A549 (cell line): ENCODE data around the gene ABCB8. TPM values are rescaled to one million over a fixed set of nuclear protein-coding genes. Genes with fewer than 3 reads are reported as not detected.

Experiments
- ATAC-seq, 2 experiments: fragments of 200-7000 bp in 1 of 2; fragments of >200 bp in 1 of 2; cut with Nextera tagmentation in 1 of 2; cut with Tn5 transposase in 1 of 2; 3 replicates each; pipeline versions ENCODE4 v1.8.0 to v1.9.1; 2018 to 2020; ENCODE audit warnings: mild to moderate bottlenecking in 1 of 2, moderate library complexity in 1 of 2
- CTCF ChIA-PET: fragments of 300-600 bp; sonication (Branson Sonifier 250); formaldehyde crosslinking; extraction: SDS; loops from one replicate; lab custom pipeline; 2021; ENCODE audit warnings: antibody characterized with exemption, inconsistent platforms; lab: Yijun Ruan, JAX
- POLR2A ChIA-PET: fragments of 350-600 bp; formaldehyde crosslinking; extraction: SDS; loops from one replicate; lab custom pipeline; 2021; ENCODE audit warnings: antibody characterized with exemption, inconsistent platforms; lab: Yijun Ruan, JAX
- DNase-seq, 2 experiments: peaks; one replicate each; pipeline versions ENCODE4 v3.0.0 to v3.0.0-alpha.2; 2011 to 2016; ENCODE audit warnings: low read depth in 1 of 2, low spot score in 1 of 2
- FAIRE-seq: peaks from 2 replicates; lab custom pipeline; 2011; peaks lifted over from hg19 to GRCh38; lab: Jason Lieb, UNC
- H3K27ac ChIP-seq, 2 experiments: fragments of >200 bp; sonication (Bioruptor Twin); formaldehyde crosslinking; 3 replicates each; pipeline ENCODE4 v1.5.1; 2016 to 2017
- H3K4me1 ChIP-seq: fragments of >200 bp; sonication (Bioruptor Twin); formaldehyde crosslinking; 3 replicates; pipeline ENCODE4 v1.6.1; 2016
- H3K4me2 ChIP-seq: fragments of >200 bp; sonication (Bioruptor Twin); formaldehyde crosslinking; 3 replicates; pipeline ENCODE4 v1.6.1; 2016
- H3K4me3 ChIP-seq: fragments of >200 bp; sonication (Bioruptor Twin); formaldehyde crosslinking; 3 replicates; pipeline ENCODE4 v1.5.1; 2016
- H3K9me3 ChIP-seq: fragments of >200 bp; sonication (Bioruptor Twin); formaldehyde crosslinking; 3 replicates; pipeline ENCODE4 v1.6.1; 2016
- BHLHE40 ChIP-seq: IDR thresholded peaks from 2 replicates; pipeline ENCODE4 v1.6.1; 2012; ENCODE audit warnings: low read depth, low read length, inconsistent platforms
- CBX2 ChIP-seq: fragments of 200-600 bp; sonication (generic); IDR thresholded peaks from 2 replicates; pipeline ENCODE4 v1.6.1; 2016; ENCODE audit warnings: low read depth, mild to moderate bottlenecking, borderline replicate concordance
- CEBPB ChIP-seq, 2 experiments: fragments of >200 bp in 1 of 2; sonication (Bioruptor Twin) in 1 of 2; formaldehyde crosslinking in 1 of 2; IDR thresholded peaks; 2 replicates each; pipeline ENCODE4 v1.6.1; 2012 to 2016
- EHMT2 ChIP-seq: fragments of 200-600 bp; sonication (generic); IDR thresholded peaks from 2 replicates; pipeline ENCODE4 v1.6.1; 2016; ENCODE audit warnings: antibody characterized with exemption, low read depth, mild to moderate bottlenecking, moderate library complexity
- ESRRA ChIP-seq: fragments of 150-350 bp; IDR thresholded peaks from 2 replicates; pipeline ENCODE4 v1.6.1; 2014; ENCODE audit warnings: mild to moderate bottlenecking, low read length, borderline replicate concordance
- FOSB ChIP-seq: fragments of 250-450 bp; sonication (Bioruptor Pico); IDR thresholded peaks from 2 replicates; pipeline ENCODE4 v1.5.0; 2020; ENCODE audit warnings: mild to moderate bottlenecking, moderate library complexity
- FOXS1 ChIP-seq: fragments of 250-450 bp; sonication (Bioruptor Pico); IDR thresholded peaks from 2 replicates; pipeline ENCODE4 v1.5.0; 2020; ENCODE audit warnings: mild to moderate bottlenecking, moderate library complexity
- GATA3 ChIP-seq: IDR thresholded peaks from 2 replicates; pipeline ENCODE4 v1.6.1; 2012; ENCODE audit warnings: borderline replicate concordance
- HOXA7 ChIP-seq: fragments of 250-450 bp; sonication (Bioruptor Pico); IDR thresholded peaks from 2 replicates; pipeline ENCODE4 v1.5.0; 2020; ENCODE audit warnings: mild to moderate bottlenecking, moderate library complexity
- HOXB5 ChIP-seq: fragments of 250-450 bp; sonication (Bioruptor Pico); IDR thresholded peaks from 2 replicates; pipeline ENCODE4 v1.5.0; 2020; ENCODE audit warnings: mild to moderate bottlenecking, moderate library complexity
- JUN ChIP-seq, 2 experiments: fragments of >200 bp; sonication (Bioruptor Twin); formaldehyde crosslinking; IDR thresholded peaks; 2 replicates in 1 of 2; 3 replicates in 1 of 2; pipeline ENCODE4 v1.6.1; 2016 to 2017
- KDM1A ChIP-seq: fragments of 200-600 bp; sonication (generic); IDR thresholded peaks from 2 replicates; pipeline ENCODE4 v1.6.1; 2016; ENCODE audit warnings: low read depth, mild to moderate bottlenecking
- MAFK ChIP-seq: fragments of 450-650 bp; IDR thresholded peaks from 2 replicates; pipeline ENCODE4 v1.6.1; 2014; ENCODE audit not compliant: partially characterized antibody
- MAZ ChIP-seq: fragments of 150-350 bp; IDR thresholded peaks from 2 replicates; pipeline ENCODE4 v1.6.1; 2014; ENCODE audit warnings: antibody characterized with exemption, low read depth, low read length, borderline replicate concordance
- NPAS2 ChIP-seq: fragments of 250-450 bp; sonication (Bioruptor Pico); IDR thresholded peaks from 2 replicates; pipeline ENCODE4 v1.8.0; 2022; ENCODE audit warnings: mild to moderate bottlenecking, moderate library complexity, borderline replicate concordance
- PHF8 ChIP-seq: fragments of 200-600 bp; sonication (generic); IDR thresholded peaks from 2 replicates; pipeline ENCODE4 v1.6.1; 2016; ENCODE audit warnings: low read depth, mild to moderate bottlenecking, antibody characterized with exemption, moderate library complexity, borderline replicate concordance
- POLR2A ChIP-seq: IDR thresholded peaks from 2 replicates; pipeline ENCODE4 v1.6.1; 2012; ENCODE audit warnings: mild to moderate bottlenecking, low read length
- POLR2AphosphoS2 ChIP-seq: conservative IDR thresholded peaks from 2 replicates; pipeline ENCODE4 v1.6.1; 2012; ENCODE audit warnings: low read length, improper control_type of control experiment, inconsistent platforms
- RARB ChIP-seq: fragments of 250-450 bp; sonication (Bioruptor Pico); IDR thresholded peaks from 2 replicates; pipeline ENCODE4 v1.8.0; 2021; ENCODE audit warnings: mild to moderate bottlenecking, moderate library complexity
- RCOR1 ChIP-seq: fragments of 150-350 bp; IDR thresholded peaks from 2 replicates; pipeline ENCODE4 v1.6.1; 2014; ENCODE audit warnings: antibody characterized with exemption, low read length, low read depth
- SREBF2 ChIP-seq: fragments of 450-650 bp; IDR thresholded peaks from 2 replicates; pipeline ENCODE4 v1.6.1; 2014; ENCODE audit warnings: mild to moderate bottlenecking, moderate library complexity
- TFCP2L1 ChIP-seq: fragments of 250-450 bp; sonication (Bioruptor Pico); IDR thresholded peaks from 2 replicates; pipeline ENCODE4 v1.5.0; 2021; ENCODE audit warnings: mild to moderate bottlenecking
- TP53 ChIP-seq: fragments of 250-450 bp; sonication (Bioruptor Pico); IDR thresholded peaks from 2 replicates; pipeline ENCODE4 v1.5.0; 2021; ENCODE audit warnings: mild to moderate bottlenecking, moderate library complexity
- ZFP36 ChIP-seq: fragments of 450-650 bp; IDR thresholded peaks from 2 replicates; pipeline ENCODE4 v1.6.1; 2014; ENCODE audit warnings: borderline replicate concordance; ENCODE audit not compliant: partially characterized antibody
- ZNF302 ChIP-seq: fragments of 250-450 bp; sonication (Bioruptor Pico); IDR thresholded peaks from 2 replicates; pipeline ENCODE4 v1.9.0; 2021; ENCODE audit warnings: inconsistent platforms, mild to moderate bottlenecking, moderate library complexity
- WGBS: methylation state at CpG from one replicate; pipeline ENCODE4 v1.1.6; 2017; ENCODE audit errors: missing lambda C conversion rate; 5-methylcytosine and 5-hydroxymethylcytosine counted together
- polyA plus RNA-seq, 4 experiments: library from polyadenylated mRNA; depleted of rRNA in 3 of 4; stranded (reverse); fragments of >200 nt; fragmentation: RNase III in 1 of 4; extraction: RNeasy Plus Mini Kit Qiagen cat#74134 plus additional on column Dnase treatment in 1 of 4; gene quantifications; 2 replicates in 3 of 4; 3 replicates in 1 of 4; pipeline ENCODE4 v1.2.3, GENCODE V29; 2011 to 2017
- TF ChIP-seq, protein P1 (sequence below): fragments of 150-350 bp; IDR thresholded peaks from 2 replicates; pipeline ENCODE4 v1.6.1; 2014; ENCODE audit warnings: low read depth, mild to moderate bottlenecking, low read length
- TF ChIP-seq, protein P2 (sequence below): IDR thresholded peaks from 2 replicates; pipeline ENCODE4 v1.6.1; 2012
- TF ChIP-seq, protein P3 (sequence below): fragments of 200-600 bp; sonication (generic); IDR thresholded peaks from 2 replicates; pipeline ENCODE4 v1.6.1; 2016; ENCODE audit warnings: antibody characterized with exemption, mild to moderate bottlenecking, moderate library complexity

Gene ABCB8
- polyA plus RNA-seq, 2 of the 4 experiments (the other 2 are of a cell fraction), result 19.6 to 41.1 TPM

DNA sequence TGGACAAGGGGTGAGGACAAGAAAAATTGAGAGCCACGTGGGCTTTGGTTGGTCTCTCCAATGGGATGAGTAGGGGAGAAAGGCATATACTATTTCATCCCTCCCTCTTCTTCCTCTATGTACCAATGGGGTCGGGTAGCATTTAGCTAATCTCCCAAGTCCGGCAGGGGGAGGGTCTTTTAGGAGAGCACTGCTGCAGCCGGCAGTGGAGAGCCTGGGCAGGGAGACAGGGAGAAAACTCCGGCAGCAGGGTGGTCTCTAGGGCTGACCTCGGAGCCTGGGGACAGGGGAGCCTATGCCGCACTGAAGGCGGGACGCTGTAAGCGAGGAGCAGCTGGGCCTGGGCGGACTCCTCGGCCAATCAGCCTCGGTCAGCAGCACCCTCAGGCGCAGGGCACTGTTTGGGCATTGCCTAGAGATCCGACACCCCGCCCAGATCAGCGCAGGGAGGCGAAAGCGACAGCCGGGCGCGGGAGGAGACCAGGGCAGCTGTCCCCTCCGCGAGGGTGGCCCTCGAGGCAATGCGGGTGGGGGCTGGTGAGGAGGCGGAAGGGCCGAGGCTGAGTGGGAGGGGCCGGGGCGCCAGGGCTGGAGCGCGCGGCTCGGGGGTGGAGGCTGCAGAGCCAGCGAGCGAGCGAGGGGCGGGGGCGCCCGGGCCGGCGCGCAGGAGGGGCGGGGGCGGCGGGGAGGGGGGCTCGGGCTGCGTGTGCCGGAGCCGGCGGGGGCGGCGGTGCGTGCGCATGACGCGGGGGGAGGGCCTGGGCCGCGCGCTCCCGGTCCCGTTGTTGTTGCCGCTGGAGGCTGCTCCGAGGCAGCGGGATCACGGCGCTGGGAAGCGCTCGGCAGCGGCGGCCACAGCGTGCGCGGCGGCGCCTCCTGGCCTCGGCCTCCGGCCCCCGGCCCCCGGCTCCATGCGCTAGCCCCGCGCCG, 57.7 kb downstream of the ABCB8 start, which contains the start of gene AGAP3 (continued):
- no peak for TF ChIP-seq FOXS1 (CRISPR knock-in tag)
- TF ChIP-seq TP53 (CRISPR knock-in tag), result no peak
- no peak for TF ChIP-seq ZNF302 (CRISPR knock-in tag)
- no peak for TF ChIP-seq HOXB5 (CRISPR knock-in tag)
- TF ChIP-seq TFCP2L1 (CRISPR knock-in tag), result no peak
- TF ChIP-seq BHLHE40, result no peak
- TF ChIP-seq, protein P1, sequence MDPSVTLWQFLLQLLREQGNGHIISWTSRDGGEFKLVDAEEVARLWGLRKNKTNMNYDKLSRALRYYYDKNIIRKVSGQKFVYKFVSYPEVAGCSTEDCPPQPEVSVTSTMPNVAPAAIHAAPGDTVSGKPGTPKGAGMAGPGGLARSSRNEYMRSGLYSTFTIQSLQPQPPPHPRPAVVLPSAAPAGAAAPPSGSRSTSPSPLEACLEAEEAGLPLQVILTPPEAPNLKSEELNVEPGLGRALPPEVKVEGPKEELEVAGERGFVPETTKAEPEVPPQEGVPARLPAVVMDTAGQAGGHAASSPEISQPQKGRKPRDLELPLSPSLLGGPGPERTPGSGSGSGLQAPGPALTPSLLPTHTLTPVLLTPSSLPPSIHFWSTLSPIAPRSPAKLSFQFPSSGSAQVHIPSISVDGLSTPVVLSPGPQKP, result no peak
- no peak for TF ChIP-seq GATA3

DNA sequence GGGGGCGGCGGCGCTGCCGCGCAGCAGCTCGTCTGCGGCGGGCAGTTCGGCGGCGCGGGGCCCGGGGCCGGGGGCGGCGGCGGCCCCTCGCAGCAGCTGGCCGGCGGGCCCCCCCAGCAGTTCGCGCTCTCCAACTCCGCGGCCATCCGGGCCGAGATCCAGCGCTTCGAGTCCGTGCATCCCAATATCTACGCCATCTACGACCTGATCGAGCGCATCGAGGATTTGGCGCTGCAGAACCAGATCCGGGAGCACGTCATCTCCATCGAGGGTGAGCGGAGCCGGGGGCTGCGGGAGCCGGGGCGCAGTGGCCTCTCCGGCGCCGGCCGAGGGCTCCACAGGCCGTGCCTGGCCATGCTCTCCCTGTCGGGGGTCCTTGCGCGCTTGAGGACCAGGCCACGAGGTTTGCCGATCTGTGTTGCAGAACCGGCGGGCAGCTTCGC, 58.6 kb downstream of the ABCB8 start:
- ChIA-PET CTCF (interaction anchor here (1.0 to 27.1 kb wide), 10 partner anchors 9 to 79 kb away, joined by 3 to 412 read pairs (median 4); no protein-coding TSS in a partner anchor), POLR2A (interaction anchor here (1.4 kb wide), 1 partner anchor 26 kb away, joined by 3 read pairs; no protein-coding TSS in a partner anchor)
- no peaks in the 10 kb centered on the region for H3K9me3 ChIP-seq
- H3K4me2 ChIP-seq, result peak overlapping the region; percentile 97
- H3K4me3 ChIP-seq, result peak overlapping the region; percentile 86
- FAIRE-seq (no peak), ATAC-seq (peak; percentile 0 to 8; a peak in 1 of 6 replicates), DNase-seq (no peak)
- TF ChIP-seq CBX2, result no peak
- TF ChIP-seq, protein P2, sequence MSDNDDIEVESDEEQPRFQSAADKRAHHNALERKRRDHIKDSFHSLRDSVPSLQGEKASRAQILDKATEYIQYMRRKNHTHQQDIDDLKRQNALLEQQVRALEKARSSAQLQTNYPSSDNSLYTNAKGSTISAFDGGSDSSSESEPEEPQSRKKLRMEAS, result 0 out of 2 replicates have a peak, but pooled peaks have one; percentile 46
- TF ChIP-seq RCOR1, result no peak
- no peak for TF ChIP-seq HOXA7
- no peak for TF ChIP-seq CEBPB (IDR thresholded peaks at IDR 0.05)
- no peak for TF ChIP-seq NPAS2 (CRISPR knock-in tag)
- H3K27ac ChIP-seq, result peak overlapping the region; percentile 84 to 98
- WGBS, result 2% methylated on average over 12 of the region's 56 CpGs
- peaks cover 42% of the 10 kb centered on the region for H3K4me1 ChIP-seq

DNA sequence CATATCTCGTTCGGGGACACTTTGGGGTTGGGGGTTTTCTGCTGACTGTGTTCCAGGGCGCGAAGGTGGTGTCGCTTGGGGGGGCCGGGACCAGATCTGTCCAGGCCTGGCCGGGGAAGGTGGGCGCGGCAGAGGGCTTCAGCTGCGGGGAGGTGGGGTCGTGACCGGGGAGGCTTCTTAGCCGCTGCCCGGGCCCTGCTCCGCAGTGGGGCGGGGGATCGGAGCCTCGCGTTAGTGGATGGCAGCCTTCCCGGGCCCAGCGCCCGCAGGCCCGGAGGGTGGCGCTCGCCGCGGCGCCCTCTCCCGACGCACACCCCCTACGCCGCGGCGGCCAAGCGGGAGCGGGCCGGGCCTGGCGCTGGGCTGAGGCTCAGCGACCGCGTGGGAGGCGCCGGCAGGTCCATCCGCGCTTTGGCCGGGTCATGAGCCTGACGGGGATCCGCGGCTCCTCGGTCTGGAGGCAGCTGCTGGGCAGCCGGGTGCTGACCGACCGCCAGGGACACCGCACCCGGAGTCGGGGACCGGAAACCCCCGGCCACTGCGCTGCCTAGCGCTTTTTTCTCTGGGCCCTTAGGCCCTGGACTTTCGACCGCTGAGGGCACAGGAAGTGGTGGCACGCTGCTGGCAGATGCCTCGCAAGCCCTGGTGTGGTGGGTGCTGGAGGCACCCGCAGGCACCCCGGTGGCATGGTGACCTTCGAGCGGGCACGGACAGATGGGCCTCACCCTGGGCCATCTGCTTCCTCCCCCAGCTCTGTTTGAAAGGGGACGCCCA, 59.2 kb downstream of the ABCB8 start:
- H3K4me1 ChIP-seq, result peaks cover 36% of the 10 kb centered on the region
- no peaks in the 10 kb centered on the region for H3K9me3 ChIP-seq
- peak overlapping the region; percentile 84 to 98 for H3K27ac ChIP-seq
- FAIRE-seq, result no peak
- 2% methylated on average over 15 of the region's 70 CpGs for WGBS
- ChIA-PET CTCF (interaction anchor here (0.7 to 27.1 kb wide), 13 partner anchors 9 to 361 kb away, joined by 3 to 412 read pairs (median 4); no protein-coding TSS in a partner anchor), POLR2A (no interaction called here)
- peak; percentile 47 to 61 for ATAC-seq
- DNase-seq, result peak in 1 of 2 experiments; percentile 53
- H3K4me2 ChIP-seq, result peak overlapping the region; percentile 97
- H3K4me3 ChIP-seq, result peak overlapping the region; percentile 86
- TF ChIP-seq JUN (IDR thresholded peaks at IDR 0.05) (peak in 1 of 2 experiments; percentile 39; a peak in 1 of 5 replicates), FOSB (CRISPR knock-in tag) (no peak), ZFP36 (no peak), PHF8 (0 out of 2 replicates have a peak, but pooled peaks have one; percentile 21), HOXA7 (no peak), ESRRA (no peak), EHMT2 (no peak), NPAS2 (CRISPR knock-in tag) (no peak), KDM1A (no peak), SREBF2 (no peak), MAFK (no peak), POLR2AphosphoS2 (no peak), POLR2A (peak; percentile 34), GATA3 (no peak), TP53 (CRISPR knock-in tag) (no peak), RARB (CRISPR knock-in tag) (no peak), MAZ (no peak)
- TF ChIP-seq, protein P3, sequence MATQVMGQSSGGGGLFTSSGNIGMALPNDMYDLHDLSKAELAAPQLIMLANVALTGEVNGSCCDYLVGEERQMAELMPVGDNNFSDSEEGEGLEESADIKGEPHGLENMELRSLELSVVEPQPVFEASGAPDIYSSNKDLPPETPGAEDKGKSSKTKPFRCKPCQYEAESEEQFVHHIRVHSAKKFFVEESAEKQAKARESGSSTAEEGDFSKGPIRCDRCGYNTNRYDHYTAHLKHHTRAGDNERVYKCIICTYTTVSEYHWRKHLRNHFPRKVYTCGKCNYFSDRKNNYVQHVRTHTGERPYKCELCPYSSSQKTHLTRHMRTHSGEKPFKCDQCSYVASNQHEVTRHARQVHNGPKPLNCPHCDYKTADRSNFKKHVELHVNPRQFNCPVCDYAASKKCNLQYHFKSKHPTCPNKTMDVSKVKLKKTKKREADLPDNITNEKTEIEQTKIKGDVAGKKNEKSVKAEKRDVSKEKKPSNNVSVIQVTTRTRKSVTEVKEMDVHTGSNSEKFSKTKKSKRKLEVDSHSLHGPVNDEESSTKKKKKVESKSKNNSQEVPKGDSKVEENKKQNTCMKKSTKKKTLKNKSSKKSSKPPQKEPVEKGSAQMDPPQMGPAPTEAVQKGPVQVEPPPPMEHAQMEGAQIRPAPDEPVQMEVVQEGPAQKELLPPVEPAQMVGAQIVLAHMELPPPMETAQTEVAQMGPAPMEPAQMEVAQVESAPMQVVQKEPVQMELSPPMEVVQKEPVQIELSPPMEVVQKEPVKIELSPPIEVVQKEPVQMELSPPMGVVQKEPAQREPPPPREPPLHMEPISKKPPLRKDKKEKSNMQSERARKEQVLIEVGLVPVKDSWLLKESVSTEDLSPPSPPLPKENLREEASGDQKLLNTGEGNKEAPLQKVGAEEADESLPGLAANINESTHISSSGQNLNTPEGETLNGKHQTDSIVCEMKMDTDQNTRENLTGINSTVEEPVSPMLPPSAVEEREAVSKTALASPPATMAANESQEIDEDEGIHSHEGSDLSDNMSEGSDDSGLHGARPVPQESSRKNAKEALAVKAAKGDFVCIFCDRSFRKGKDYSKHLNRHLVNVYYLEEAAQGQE, result peak; percentile 36; the same call in 1 of the 2 replicates
